GM18520 (cell line): ENCODE data around the gene UNC119B.
"Not testable (repeated sequence)": the region's sequence is repeated elsewhere in the genome, so short reads cannot be mapped to it uniquely, and the experiment has no call there.

ENCODE experiments used
- ATAC-seq: cut with Tn5 transposase; IDR thresholded peaks from one replicate; pipeline ENCODE4 v1.9.1; 2021; ENCODE audit not compliant: unreplicated experiment

UNC119B gene

DNA sequence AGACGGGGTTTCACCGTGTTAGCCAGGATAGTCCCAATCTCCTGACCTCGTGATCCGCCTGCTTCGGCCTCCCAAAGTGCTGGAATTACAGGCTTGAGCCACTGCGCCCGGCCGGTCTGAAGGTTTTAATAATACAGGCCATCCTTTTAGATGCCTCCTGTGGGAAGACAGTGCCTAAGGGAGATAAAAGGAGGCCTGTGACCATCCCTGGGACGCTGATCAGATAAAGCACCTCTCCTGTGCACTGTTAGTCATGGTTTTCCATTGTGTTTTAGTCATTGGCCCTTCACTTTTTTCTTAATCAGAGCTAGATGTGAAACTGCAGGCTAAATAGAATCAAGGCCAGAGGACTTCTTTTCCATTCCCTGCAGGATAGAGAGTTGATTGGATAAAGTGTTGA, 7.8 kb downstream of the UNC119B start:
- no peak for ATAC-seq

DNA sequence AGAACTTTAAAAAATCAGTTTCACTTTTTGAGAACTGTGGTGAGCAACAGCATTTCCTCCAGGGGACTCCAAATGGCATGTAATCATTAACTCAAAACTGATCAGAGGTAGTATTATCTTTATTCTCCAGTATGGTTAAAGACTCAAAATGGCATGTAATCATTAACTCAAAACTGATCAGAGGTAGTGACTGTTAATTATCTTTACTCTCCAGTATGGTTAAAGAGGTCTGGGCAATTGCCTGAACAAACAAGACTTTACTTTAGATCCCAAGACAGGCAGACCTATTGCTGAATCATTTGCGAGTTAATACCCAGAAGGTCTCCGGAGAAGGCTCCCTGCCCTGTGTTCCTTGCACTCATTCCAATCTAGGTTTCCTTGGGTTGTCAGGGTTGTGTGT, 8.8 kb downstream of the UNC119B start:
- no peak for ATAC-seq

GRCh38 chr12:120719496-120720233, 9.4 kb downstream of the UNC119B start:
- ATAC-seq = no peak

- no peak for ATAC-seq
These were observed 10.2 kb downstream of the UNC119B start for GRCh38 chr12:120720234-120720986.

DNA sequence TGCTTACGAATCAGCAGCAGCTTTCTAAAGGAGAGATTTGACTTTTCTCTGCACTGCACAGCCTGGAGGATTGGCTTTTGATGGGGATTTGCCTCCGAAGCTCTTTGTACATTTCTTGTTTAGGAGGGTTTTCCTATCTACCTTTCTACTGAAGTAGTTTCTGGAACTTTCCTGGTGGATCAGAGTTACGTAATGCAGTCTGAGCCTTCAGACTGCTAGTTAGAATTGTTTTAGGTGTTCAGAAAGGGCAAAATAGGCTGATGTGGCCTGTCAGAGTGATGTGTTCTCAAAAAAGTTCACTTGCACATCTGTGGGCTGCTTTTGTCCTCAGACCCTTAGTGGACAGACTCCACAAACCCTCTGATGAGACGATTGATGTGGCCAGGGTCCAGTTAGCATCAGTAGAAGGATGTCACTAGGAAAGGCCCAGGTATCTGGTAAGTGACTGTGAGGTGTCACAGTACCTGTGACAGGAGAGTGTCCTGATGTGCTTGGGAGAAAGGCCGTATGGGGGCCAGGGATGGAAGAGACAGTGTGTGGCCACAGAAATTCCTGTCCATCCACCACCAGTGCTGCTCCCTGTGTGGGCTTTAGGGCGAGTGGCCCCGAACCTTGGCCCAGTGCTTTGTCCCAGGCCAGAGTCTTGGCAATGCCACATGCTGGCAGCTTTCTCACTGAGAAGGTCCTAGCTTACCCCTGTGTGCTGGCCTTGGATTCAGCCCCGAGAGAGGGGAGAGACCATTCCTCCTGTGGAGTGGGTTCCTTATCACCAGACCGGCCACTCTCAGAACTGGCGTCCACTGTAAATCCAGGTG, 10.9 kb downstream of the UNC119B start:
- no peak for ATAC-seq

- ATAC-seq = no peak
These were observed 11.6 kb downstream of the UNC119B start for GRCh38 chr12:120721866-120722265.

DNA sequence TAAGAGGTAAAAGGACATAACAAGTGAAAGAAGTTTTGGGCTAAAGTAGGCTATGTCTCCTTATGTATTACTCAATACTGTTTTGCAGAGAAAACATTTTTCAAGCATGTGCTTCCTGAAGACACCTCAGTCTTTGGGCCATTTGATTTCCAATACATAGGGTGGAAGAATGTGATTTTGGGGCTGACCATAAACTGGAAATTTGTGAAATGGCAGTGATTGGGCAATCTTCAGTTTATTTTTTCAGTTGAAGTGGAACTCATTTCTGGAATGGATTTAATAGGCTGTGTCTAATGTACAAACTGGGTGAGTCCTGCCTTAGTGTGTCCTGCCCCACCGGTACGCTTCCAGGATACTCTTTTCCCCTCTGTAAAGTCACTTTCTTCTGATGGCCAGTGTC, 12.5 kb downstream of the UNC119B start:
- ATAC-seq = no peak

- ATAC-seq = no peak
These were observed 14.5 kb downstream of the UNC119B start for GRCh38 chr12:120724720-120725119.

DNA sequence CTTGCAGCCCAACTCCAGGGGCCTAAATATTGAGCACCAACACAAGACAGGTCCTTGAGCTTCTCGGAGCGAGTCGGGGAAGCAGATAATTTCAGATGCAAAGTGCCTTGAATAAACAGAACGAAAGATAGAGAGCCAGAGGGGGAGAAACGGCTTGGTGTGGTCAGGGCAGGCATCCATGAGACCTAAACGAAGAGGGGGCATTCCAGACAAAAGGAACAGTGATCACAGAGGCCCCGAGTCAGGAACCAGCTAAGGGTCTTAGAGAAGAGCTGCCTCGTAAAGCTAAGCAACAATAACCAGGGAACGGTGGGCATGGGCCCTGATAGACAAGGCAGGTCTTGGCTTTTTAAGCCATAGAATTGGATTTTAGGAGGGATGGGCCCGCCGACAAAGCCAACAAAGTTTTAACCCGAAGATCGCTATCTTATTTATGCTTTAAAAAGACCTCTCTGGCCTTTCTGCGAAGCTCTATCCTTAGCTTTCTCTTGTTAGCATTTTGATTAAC, 14.9 kb downstream of the UNC119B start:
- ATAC-seq = no peak

DNA sequence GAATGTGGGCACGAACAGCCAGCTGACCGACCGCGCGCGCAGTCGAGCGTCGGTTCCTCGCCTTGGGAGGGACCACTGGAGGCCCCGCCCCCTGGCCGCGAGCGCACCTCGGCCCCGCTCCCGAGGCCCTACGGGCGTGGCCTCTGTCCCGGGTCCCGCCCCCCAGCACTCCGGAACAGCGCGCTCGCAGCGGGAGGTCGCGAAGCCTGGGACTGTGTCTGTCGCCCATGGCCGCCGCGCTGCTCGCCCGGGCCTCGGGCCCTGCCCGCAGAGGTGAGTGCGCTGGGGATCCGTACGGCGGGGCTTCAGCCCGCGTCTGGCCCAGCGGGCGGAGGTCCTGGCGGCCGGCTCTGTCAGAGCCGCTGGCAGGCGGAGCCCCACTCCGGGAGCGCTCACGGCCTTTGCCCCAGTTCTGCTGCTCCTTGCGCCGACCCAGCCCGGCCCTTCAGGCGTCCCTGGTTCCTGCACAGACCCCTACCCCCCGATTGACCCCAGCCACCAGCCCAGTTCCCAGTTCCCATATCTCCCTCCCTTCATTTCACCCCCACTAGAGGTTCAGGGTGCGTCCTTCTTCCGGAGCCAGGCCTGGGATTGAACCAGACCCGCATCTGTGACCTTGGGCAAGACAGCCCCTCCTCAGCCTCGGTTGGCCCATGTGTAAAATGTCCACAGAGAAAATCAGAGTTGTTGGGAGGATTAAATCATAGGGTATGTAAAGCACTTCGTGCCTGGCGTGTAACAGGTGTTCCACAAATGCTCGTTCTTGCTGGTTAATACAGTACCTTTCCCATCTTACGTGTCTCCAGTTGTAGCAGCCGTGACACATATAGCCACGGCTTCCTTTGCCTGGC, 15.6 kb downstream of the UNC119B start, which contains the start of gene ACADS:
Gene ACADS, plus strand, starts transcription at position 168 of the 851 bp plus-strand sequence. Its CDS starts 60 bp downstream, at position 228.
- ATAC-seq = peak; percentile 91

- no peak for ATAC-seq
These were observed 16.2 kb downstream of the UNC119B start for GRCh38 chr12:120726510-120726793.

- ATAC-seq = no peak
These were observed 16.7 kb downstream of the UNC119B start for GRCh38 chr12:120726961-120727360.

DNA sequence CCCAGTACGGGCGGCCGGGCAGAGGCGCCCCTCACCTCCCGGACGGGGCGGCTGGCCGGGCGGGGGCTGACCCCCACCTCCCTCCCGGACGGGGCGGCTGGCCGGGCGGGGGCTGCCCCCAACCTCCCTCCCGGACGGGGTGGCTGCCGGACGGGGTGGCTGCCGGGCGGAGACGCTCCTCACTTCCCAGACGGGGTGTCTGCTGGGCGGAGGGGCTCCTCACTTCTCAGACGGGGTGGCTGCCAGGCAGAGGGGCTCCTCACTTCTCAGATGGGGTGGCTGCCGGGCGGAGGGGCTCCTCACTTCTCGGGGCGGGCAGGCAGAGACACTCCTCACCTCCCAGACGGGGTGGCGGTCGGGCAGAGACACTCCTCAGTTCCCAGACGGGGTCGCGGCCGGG, 21.9 kb downstream of the UNC119B start:
- not testable (repeated sequence) for ATAC-seq

DNA sequence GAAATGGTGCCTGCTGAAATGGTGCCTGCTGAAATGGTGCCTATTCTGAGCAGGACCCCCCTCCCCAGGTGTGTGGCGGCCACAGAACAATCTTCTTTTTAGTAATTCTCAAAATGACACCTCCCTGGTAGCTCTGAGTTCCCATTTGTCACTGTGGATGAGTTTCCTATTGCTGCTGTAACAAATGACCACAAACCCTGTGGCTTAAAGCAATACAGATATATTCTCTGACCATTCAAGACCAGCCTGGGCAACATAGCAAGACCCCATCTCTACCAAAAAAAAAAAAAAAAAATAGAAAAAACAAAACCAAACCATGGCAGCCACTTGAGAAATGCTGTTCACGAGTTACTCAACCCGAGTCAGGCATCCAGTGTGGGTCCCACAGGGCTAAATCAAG, 23.3 kb downstream of the UNC119B start:
- no peak for ATAC-seq

DNA sequence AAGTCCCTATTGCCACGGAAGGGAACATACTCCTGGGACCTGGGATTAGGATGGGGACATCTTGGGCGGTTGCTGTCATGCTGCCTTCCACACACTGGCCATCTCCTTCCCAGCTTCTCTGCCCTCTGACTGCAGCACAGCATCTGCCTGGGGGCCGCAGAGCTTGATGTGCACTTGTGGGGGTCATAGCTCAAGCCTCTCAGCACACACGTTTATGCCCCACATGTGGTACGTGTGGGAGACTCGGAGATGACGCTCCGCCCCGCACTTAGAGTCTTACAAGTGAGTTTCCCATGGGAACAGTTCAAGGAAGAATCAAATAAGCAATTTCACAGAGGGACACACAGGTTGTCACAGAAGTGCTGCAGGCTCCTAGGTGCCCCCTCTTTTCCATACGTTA, 24.0 kb downstream of the UNC119B start:
- no peak for ATAC-seq

- ATAC-seq = no peak
These were observed 24.9 kb downstream of the UNC119B start for GRCh38 chr12:120735181-120735580.

DNA sequence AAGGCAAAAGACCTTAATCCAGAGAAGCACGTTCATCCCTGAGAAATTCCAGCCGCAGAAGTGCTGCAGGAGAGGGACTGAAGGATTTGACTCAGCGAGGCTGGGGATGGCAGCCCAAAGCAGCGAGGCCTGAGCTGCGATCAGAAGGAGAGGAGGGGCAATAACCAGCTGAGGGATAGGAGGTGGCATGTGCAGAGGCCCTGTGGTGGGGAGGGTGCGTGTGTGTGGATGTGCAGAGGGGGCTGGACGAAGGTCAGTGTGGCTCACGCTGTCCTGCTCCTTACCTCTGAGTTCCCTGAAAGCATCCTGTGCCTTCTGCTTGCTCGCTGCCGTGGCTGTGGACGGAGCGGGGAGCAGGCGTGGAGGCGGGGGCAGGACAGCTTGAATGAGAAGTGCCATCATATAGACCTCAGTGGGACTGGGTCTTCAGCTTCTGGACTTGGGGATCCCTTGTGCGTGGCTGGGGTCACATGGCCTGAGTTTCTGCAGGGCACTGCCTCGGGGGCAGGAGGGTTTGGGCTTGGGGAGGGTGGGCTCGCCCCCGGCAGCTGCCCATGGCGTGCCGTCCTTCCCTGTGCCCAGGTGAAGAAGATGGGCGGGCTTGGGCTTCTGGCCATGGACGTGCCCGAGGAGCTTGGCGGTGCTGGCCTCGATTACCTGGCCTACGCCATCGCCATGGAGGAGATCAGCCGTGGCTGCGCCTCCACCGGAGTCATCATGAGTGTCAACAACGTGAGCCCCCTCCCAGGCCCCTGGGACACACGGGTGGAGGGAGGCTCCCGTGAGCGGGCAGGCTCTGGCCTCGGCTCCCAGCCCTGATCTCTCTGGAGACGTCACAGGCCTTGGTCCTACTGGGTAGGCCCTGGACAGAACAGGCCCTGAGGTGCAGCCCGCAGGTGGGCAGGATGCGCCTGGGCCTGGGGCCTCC, 26.4 kb downstream of the UNC119B start:
- ATAC-seq = no peak

- no peak for ATAC-seq
These were observed 27.4 kb downstream of the UNC119B start for GRCh38 chr12:120737557-120738251.
